Panc1 (cell line): ENCODE measurements around the gene MEMO1. TPM values are rescaled to one million over a fixed set of nuclear protein-coding genes. Genes with fewer than 3 reads are reported as not detected.
"Not testable (repeated sequence)": the region's sequence is repeated elsewhere in the genome, so short reads cannot be mapped to it uniquely, and the experiment has no call there.

Experiments
- ATAC-seq: fragments of 200-7000 bp; cut with Tn5 transposase; 2 replicates; pipeline ENCODE4 v1.9.1; 2020; ENCODE audit warnings: mild to moderate bottlenecking, moderate library complexity
- BruUV-seq: library from RNA; stranded (reverse); fragments of 400-500 nt; replicated peaks from 2 replicates; lab custom pipeline; 2021; lab: Mats Ljungman, UMichigan
- CTCF ChIA-PET: fragments of 300-600 bp; sonication (Branson Sonifier 250); formaldehyde crosslinking; loops from one replicate; lab custom pipeline; 2022; ENCODE audit warnings: antibody characterized with exemption; lab: Charles Lee
- POLR2A ChIA-PET: fragments of 300-600 bp; sonication (Branson Sonifier 250); formaldehyde crosslinking; loops from one replicate; lab custom pipeline; 2022; ENCODE audit warnings: antibody characterized with exemption; lab: Charles Lee
- DNase-seq: peaks from one replicate; pipeline ENCODE4 v3.0.0-alpha.2; 2010; ENCODE audit warnings: low read depth, low spot score
- H3K27ac ChIP-seq: 2 replicates; pipeline ENCODE4 v1.5.1; 2011; ENCODE audit warnings: mild to moderate bottlenecking, low read length, inconsistent platforms
- H3K27me3 ChIP-seq: fragments of 200-500 bp; sonication (Bioruptor generic); 2 replicates; pipeline ENCODE4 v1.6.0; 2014; ENCODE audit warnings: low read length, inconsistent platforms; ENCODE audit not compliant: control insufficient read depth, insufficient read depth
- H3K36me3 ChIP-seq: fragments of 200-500 bp; sonication (Bioruptor generic); 2 replicates; pipeline ENCODE4 v1.5.1; 2014; ENCODE audit warnings: inconsistent platforms, mild to moderate bottlenecking, low read length, moderate library complexity; ENCODE audit not compliant: control insufficient read depth, insufficient read depth
- H3K4me1 ChIP-seq: 2 replicates; pipeline ENCODE4 v1.5.1; 2011; ENCODE audit warnings: inconsistent platforms, mild to moderate bottlenecking, low read length, moderate library complexity; ENCODE audit not compliant: control insufficient read depth, insufficient read depth
- H3K4me3 ChIP-seq, 2 experiments: 2 replicates each; pipeline ENCODE4 v1.5.1; 2011 to 2012; ENCODE audit warnings: low read depth in 2 of 2, low read length in 2 of 2, mild to moderate bottlenecking in 2 of 2, inconsistent platforms in 1 of 2, moderate library complexity in 1 of 2
- H3K9me3 ChIP-seq: fragments of 200-500 bp; sonication (Bioruptor generic); 2 replicates; pipeline ENCODE4 v1.5.1; 2014; ENCODE audit warnings: low read depth, mild to moderate bottlenecking, inconsistent platforms, low read length, moderate library complexity; ENCODE audit not compliant: control insufficient read depth, insufficient read depth
- POLR2AphosphoS5 ChIP-seq: IDR thresholded peaks from 2 replicates; pipeline ENCODE4 v1.6.1; 2012; ENCODE audit warnings: mild to moderate bottlenecking, low read depth, low read length, moderate library complexity
- SIN3A ChIP-seq: IDR thresholded peaks from 2 replicates; pipeline ENCODE4 v1.6.1; 2012; ENCODE audit warnings: low read depth, mild to moderate bottlenecking, low read length, moderate library complexity, borderline replicate concordance; ENCODE audit not compliant: insufficient read depth
- TCF7L2 ChIP-seq: IDR thresholded peaks from 2 replicates; pipeline ENCODE4 v1.6.1; 2011; ENCODE audit warnings: mild to moderate bottlenecking, low read depth, low read length, inconsistent platforms
- in situ Hi-C: cut with HindIII; loops from 2 replicates; pipeline ENCODE4 v1.10.0; 2016; ENCODE audit warnings: low sequenced_read_pairs, low pct_unique_long_range_greater_than_20kb
- intact Hi-C: fragments of 100-400 bp; cut with micrococcal nuclease; formaldehyde crosslinking; loops from one replicate; pipeline ENCODE4 v1.10.0; 2022; ENCODE audit not compliant: unreplicated experiment
- total RNA-seq: library from RNA; stranded (reverse); gene quantifications from one replicate; pipeline ENCODE4 v1.2.1, GENCODE V29; 2021; ENCODE audit not compliant: unreplicated experiment
- TF ChIP-seq, protein P1 (sequence below), 2 experiments: IDR thresholded peaks; 2 replicates each; pipeline ENCODE4 v1.6.1; 2011 to 2012; ENCODE audit warnings: low read depth in 2 of 2, control low read depth in 1 of 2, low read length in 1 of 2, mild to moderate bottlenecking in 1 of 2, moderate library complexity in 1 of 2; ENCODE audit not compliant: insufficient read depth in 1 of 2
- TF ChIP-seq, protein P2 (sequence below): fragments of 450-650 bp; IDR thresholded peaks from 2 replicates; pipeline ENCODE4 v1.5.1; 2017; ENCODE audit warnings: mild to moderate bottlenecking

MEMO1 gene
- total RNA-seq, 1 experiment from 2014 or later: 60.8 TPM

DNA sequence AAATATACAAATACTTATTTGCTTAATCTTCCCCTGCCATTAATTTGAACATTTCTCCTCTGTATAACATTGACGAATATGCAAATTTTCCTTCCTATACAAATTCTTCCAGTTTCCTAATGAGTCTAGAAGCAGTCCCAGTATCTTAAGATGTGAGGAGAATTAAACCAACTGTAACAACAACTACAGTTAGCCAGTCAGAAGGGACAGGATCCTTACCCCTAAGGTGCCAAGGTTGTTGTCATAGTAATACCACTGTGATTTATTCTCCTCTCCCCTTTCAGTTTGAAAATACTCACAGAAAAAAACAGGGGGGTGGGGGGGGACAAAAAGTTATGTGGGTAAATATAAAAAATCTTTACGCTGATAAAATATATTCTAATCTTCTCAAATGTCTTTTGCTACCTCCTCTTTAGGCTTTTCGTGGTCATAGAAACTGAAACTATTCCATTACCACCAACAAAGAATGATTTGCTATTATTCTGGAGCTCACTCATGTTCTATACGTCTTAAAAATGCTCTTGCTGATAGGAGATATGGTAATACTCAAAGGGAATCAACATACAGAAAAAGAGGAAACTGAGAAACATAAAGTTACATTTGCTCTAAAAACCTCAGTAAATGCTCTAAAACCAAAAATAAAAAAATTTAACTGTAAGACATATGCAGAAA lies 107.6 kb downstream of the MEMO1 start:
- no peaks in the 10 kb centered on the region for H3K27me3 ChIP-seq
- no TSS peak for BruUV-seq
- no peak overlapping the region for H3K27ac ChIP-seq
- DNase-seq: no peak
- no peak for ATAC-seq
- TF ChIP-seq, protein P1, sequence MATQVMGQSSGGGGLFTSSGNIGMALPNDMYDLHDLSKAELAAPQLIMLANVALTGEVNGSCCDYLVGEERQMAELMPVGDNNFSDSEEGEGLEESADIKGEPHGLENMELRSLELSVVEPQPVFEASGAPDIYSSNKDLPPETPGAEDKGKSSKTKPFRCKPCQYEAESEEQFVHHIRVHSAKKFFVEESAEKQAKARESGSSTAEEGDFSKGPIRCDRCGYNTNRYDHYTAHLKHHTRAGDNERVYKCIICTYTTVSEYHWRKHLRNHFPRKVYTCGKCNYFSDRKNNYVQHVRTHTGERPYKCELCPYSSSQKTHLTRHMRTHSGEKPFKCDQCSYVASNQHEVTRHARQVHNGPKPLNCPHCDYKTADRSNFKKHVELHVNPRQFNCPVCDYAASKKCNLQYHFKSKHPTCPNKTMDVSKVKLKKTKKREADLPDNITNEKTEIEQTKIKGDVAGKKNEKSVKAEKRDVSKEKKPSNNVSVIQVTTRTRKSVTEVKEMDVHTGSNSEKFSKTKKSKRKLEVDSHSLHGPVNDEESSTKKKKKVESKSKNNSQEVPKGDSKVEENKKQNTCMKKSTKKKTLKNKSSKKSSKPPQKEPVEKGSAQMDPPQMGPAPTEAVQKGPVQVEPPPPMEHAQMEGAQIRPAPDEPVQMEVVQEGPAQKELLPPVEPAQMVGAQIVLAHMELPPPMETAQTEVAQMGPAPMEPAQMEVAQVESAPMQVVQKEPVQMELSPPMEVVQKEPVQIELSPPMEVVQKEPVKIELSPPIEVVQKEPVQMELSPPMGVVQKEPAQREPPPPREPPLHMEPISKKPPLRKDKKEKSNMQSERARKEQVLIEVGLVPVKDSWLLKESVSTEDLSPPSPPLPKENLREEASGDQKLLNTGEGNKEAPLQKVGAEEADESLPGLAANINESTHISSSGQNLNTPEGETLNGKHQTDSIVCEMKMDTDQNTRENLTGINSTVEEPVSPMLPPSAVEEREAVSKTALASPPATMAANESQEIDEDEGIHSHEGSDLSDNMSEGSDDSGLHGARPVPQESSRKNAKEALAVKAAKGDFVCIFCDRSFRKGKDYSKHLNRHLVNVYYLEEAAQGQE (IDR thresholded peaks at IDR 0.05; ENCODE audit: insufficient read depth in 1 of 2, low read depth in 2 of 2, low read length in 1 of 2): no peak
- TF ChIP-seq POLR2AphosphoS5 (no peak), SIN3A (no peak), TCF7L2 (no peak)
- TF ChIP-seq, protein P2, sequence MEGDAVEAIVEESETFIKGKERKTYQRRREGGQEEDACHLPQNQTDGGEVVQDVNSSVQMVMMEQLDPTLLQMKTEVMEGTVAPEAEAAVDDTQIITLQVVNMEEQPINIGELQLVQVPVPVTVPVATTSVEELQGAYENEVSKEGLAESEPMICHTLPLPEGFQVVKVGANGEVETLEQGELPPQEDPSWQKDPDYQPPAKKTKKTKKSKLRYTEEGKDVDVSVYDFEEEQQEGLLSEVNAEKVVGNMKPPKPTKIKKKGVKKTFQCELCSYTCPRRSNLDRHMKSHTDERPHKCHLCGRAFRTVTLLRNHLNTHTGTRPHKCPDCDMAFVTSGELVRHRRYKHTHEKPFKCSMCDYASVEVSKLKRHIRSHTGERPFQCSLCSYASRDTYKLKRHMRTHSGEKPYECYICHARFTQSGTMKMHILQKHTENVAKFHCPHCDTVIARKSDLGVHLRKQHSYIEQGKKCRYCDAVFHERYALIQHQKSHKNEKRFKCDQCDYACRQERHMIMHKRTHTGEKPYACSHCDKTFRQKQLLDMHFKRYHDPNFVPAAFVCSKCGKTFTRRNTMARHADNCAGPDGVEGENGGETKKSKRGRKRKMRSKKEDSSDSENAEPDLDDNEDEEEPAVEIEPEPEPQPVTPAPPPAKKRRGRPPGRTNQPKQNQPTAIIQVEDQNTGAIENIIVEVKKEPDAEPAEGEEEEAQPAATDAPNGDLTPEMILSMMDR: no peak
- no peaks in the 10 kb centered on the region for H3K4me1 ChIP-seq
- intact Hi-C loops: no loop called here
- no peaks in the 10 kb centered on the region for H3K9me3 ChIP-seq
- CTCF ChIA-PET: no interaction called here
- in situ Hi-C loops: no loop called here
- H3K36me3 ChIP-seq: no peaks in the 10 kb centered on the region
- POLR2A ChIA-PET: no interaction called here
- no peak overlapping the region for H3K4me3 ChIP-seq

DNA sequence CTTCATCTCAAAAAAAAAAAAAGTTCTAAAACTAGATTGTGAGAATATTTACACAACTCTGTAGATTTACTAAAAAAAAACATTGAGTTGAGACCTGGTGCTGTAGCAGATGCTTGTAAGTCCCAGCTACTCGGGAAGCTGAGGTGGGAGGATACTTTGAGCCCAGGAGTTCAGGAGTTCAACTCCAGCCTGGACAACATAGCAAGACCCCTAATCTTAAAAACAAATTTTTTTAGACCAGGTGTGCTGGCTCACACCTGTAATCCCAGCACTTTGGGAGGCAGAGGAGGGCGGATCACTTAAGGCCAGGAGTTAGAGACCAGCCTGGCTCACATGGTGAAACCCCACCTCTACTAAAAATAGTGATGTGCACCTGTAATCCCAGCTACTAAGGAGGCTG lies 108.9 kb downstream of the MEMO1 start:
- Histone ChIP-seq H3K27me3 (no peaks in the 10 kb centered on the region), H3K4me3 (no peak overlapping the region), H3K36me3 (no peaks in the 10 kb centered on the region), H3K27ac (no peak overlapping the region), H3K4me1 (no peaks in the 10 kb centered on the region), H3K9me3 (no peaks in the 10 kb centered on the region)
- in situ Hi-C loops (no loop called here), intact Hi-C loops (no loop called here)
- no peak for ATAC-seq
- ChIA-PET POLR2A (interaction anchor here (0.7 kb wide), 1 partner anchor 1116 kb away, joined by 6 read pairs; no protein-coding TSS in a partner anchor), CTCF (no interaction called here)
- TF ChIP-seq, protein P2: no peak
- TF ChIP-seq, protein P1 (IDR thresholded peaks at IDR 0.05; ENCODE audit: insufficient read depth in 1 of 2, low read depth in 2 of 2, low read length in 1 of 2): no peak
- no peak for TF ChIP-seq TCF7L2
- TF ChIP-seq POLR2AphosphoS5: no peak
- TF ChIP-seq SIN3A: no peak
- DNase-seq: no peak
- BruUV-seq: no TSS peak

DNA sequence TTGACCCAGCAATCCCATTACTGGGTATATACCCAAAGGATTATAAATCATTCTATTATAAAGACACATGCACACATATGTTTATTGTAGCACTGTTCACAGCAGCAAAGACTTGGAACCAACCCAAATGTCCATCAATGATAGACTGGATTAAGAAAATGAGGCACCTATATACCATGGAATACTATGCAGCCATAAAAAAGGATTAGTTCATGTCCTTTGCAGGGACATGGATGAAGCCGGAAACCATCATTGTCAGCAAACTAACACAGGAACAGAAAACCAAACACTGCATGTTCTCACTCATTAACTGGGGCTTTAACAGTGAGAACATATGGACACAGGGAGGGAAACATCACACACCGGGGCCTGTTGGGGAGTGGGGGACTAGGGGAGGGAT lies 110.7 kb downstream of the MEMO1 start:
- H3K4me1 ChIP-seq, H3K4me3 ChIP-seq, DNase-seq, BruUV-seq, H3K9me3 ChIP-seq, intact Hi-C loops, ATAC-seq, H3K36me3 ChIP-seq, in situ Hi-C loops, H3K27me3 ChIP-seq, H3K27ac ChIP-seq, CTCF ChIA-PET: not testable (repeated sequence)
- POLR2A ChIA-PET: interaction anchor here (0.6 kb wide), 1 partner anchor 61 kb away, joined by 3 read pairs; no protein-coding TSS in a partner anchor
